HCT116 (cell line): Measurements from ENCODE around the gene SEMA3F. TPM values are rescaled to one million over a fixed set of nuclear protein-coding genes. Genes with fewer than 3 reads are reported as not detected.

Experiments
- ATAC-seq: fragments of 200-7000 bp; cut with Tn5 transposase; 2 replicates; pipeline ENCODE4 v1.9.1; 2020; ENCODE audit warnings: mild to moderate bottlenecking, moderate library complexity
- BruUV-seq: library from RNA; stranded (reverse); fragments of 400-500 nt; replicated peaks from 2 replicates; lab custom pipeline; 2021; lab: Mats Ljungman, UMichigan
- CTCF ChIA-PET: fragments of 300-600 bp; sonication (Branson Sonifier 250); formaldehyde crosslinking; loops from one replicate; lab custom pipeline; 2021; ENCODE audit warnings: antibody characterized with exemption; lab: Charles Lee
- POLR2A ChIA-PET: fragments of 300-600, 350-600 bp; sonication (Branson Sonifier 250); formaldehyde crosslinking; loops from one replicate; lab custom pipeline; 2021; ENCODE audit warnings: antibody characterized with exemption; lab: Charles Lee
- RAD21 ChIA-PET, 2 experiments: fragments of 300-600 bp; sonication (Branson Sonifier 250); formaldehyde crosslinking; loops; one replicate each; lab custom pipeline; 2023; ENCODE audit warnings: low total read pairs in 2 of 2; ENCODE audit not compliant: uncharacterized antibody in 2 of 2, unreplicated experiment in 2 of 2, low non-redundant PET in 1 of 2; lab: Charles Lee
- DNase-seq: peaks from one replicate; pipeline ENCODE4 v3.0.0-alpha.2; 2010; ENCODE audit warnings: low read depth, low spot score
- H2AFZ ChIP-seq: fragments of 200-600 bp; shearing (Covaris generic), sonication (generic); 2 replicates; pipeline ENCODE4 v1.6.1; 2017; ENCODE audit warnings: low read depth, mixed run types, mixed read lengths, antibody characterized with exemption, low read length; ENCODE audit not compliant: poor library complexity, severe bottlenecking
- H3K27ac ChIP-seq: 2 replicates; pipeline ENCODE4 v1.5.1; 2012; ENCODE audit warnings: low read depth, low read length
- H3K27me3 ChIP-seq: fragments of 200-600 bp; sonication (generic); 2 replicates; pipeline ENCODE4 v1.6.1; 2016; ENCODE audit warnings: mixed run types, low read length, mixed read lengths; ENCODE audit not compliant: insufficient read depth
- H3K36me3 ChIP-seq, 2 experiments: fragments of 200-500 bp in 1 of 2; fragments of 200-600 bp in 1 of 2; sonication (Bioruptor generic) in 1 of 2; sonication (generic) in 1 of 2; 2 replicates each; pipeline versions ENCODE4 v1.5.1 to v1.6.1; 2014 to 2016; ENCODE audit warnings: low read length in 2 of 2, inconsistent platforms in 1 of 2, mixed read lengths in 1 of 2, mixed run types in 1 of 2; ENCODE audit not compliant: insufficient read depth in 2 of 2, control insufficient read depth in 1 of 2
- H3K4me1 ChIP-seq, 2 experiments: fragments of 200-600 bp in 1 of 2; sonication (generic) in 1 of 2; 2 replicates each; pipeline versions ENCODE4 v1.5.1 to v1.6.1; 2012 to 2017; ENCODE audit warnings: low read length in 2 of 2, inconsistent platforms in 1 of 2, mild to moderate bottlenecking in 1 of 2, mixed read lengths in 1 of 2, mixed run types in 1 of 2, moderate library complexity in 1 of 2; ENCODE audit not compliant: insufficient read depth in 2 of 2, control insufficient read depth in 1 of 2
- H3K4me2 ChIP-seq: fragments of 200-600 bp; sonication (generic); 2 replicates; pipeline ENCODE4 v1.6.1; 2017; ENCODE audit warnings: mixed run types, low read length, mixed read lengths
- H3K4me3 ChIP-seq, 2 experiments: fragments of 200-600 bp in 1 of 2; sonication (generic) in 1 of 2; replicated peaks in 1 of 2; 2 replicates each; pipeline ENCODE4 v1.5.1; 2011 to 2016; ENCODE audit warnings: low read length in 2 of 2, control low read depth in 1 of 2, low read depth in 1 of 2, mild to moderate bottlenecking in 1 of 2, mixed read lengths in 1 of 2, mixed run types in 1 of 2
- H3K79me2 ChIP-seq: fragments of 200-600 bp; sonication (generic); 2 replicates; pipeline ENCODE4 v1.6.1; 2017; ENCODE audit warnings: mild to moderate bottlenecking, mixed run types, low read length, moderate library complexity, mixed read lengths; ENCODE audit not compliant: insufficient read depth
- H3K9ac ChIP-seq: fragments of 200-600 bp; sonication (generic); 2 replicates; pipeline ENCODE4 v1.6.1; 2016; ENCODE audit warnings: low read length, mixed read lengths
- H3K9me2 ChIP-seq: fragments of 200-600 bp; sonication (generic), shearing (Covaris generic); 2 replicates; pipeline ENCODE4 v1.6.1; 2017; ENCODE audit warnings: mixed run types, mild to moderate bottlenecking, moderate library complexity; ENCODE audit not compliant: insufficient read depth
- H3K9me3 ChIP-seq, 2 experiments: fragments of 200-500 bp in 1 of 2; fragments of 200-600 bp in 1 of 2; sonication (Bioruptor generic) in 1 of 2; sonication (generic) in 1 of 2; 2 replicates each; pipeline ENCODE4 v1.6.1; 2014 to 2017; ENCODE audit warnings: low read length in 2 of 2, mixed read lengths in 2 of 2, inconsistent platforms in 1 of 2, low read depth in 1 of 2, mild to moderate bottlenecking in 1 of 2, mixed run types in 1 of 2, moderate library complexity in 1 of 2; ENCODE audit not compliant: control insufficient read depth in 1 of 2, insufficient read depth in 1 of 2
- H4K20me1 ChIP-seq: fragments of 200-600 bp; sonication (generic), shearing (Covaris generic); 2 replicates; pipeline ENCODE4 v1.6.1; 2017; ENCODE audit warnings: mixed run types, mild to moderate bottlenecking, moderate library complexity; ENCODE audit not compliant: insufficient read depth
- ATF3 ChIP-seq: IDR thresholded peaks from 2 replicates; pipeline ENCODE4 v1.6.1; 2012
- CBX3 ChIP-seq: IDR thresholded peaks from 2 replicates; pipeline ENCODE4 v1.6.1; 2012; ENCODE audit warnings: low read depth
- CEBPB ChIP-seq: IDR thresholded peaks from 2 replicates; pipeline ENCODE4 v1.6.1; 2012; ENCODE audit warnings: low read depth
- CTCF ChIP-seq, 3 experiments: fragments of 200-600 bp in 1 of 3; sonication (generic) in 1 of 3; IDR thresholded peaks in 2 of 3; conservative IDR thresholded peaks in 1 of 3; 2 replicates each; pipeline ENCODE4 v1.5.1; 2012 to 2017; ENCODE audit warnings: low read depth in 2 of 3, low read length in 2 of 3, antibody characterized with exemption in 1 of 3, borderline replicate concordance in 1 of 3, control low read depth in 1 of 3, mild to moderate bottlenecking in 1 of 3, mixed read lengths in 1 of 3, mixed run types in 1 of 3, moderate library complexity in 1 of 3; ENCODE audit not compliant: insufficient read depth in 1 of 3
- EZH2 ChIP-seq: fragments of 200-600 bp; sonication (generic); IDR thresholded peaks from 2 replicates; pipeline ENCODE4 v1.6.1; 2017; ENCODE audit warnings: antibody characterized with exemption, mixed run types
- EZH2phosphoT487 ChIP-seq: fragments of 200-600 bp; IDR thresholded peaks from 2 replicates; pipeline ENCODE4 v1.6.1; 2018; ENCODE audit warnings: antibody characterized with exemption, borderline replicate concordance
- FOSL1 ChIP-seq: IDR thresholded peaks from 2 replicates; pipeline ENCODE4 v1.6.1; 2012; ENCODE audit warnings: low read depth
- JUND ChIP-seq: IDR thresholded peaks from 2 replicates; pipeline ENCODE4 v1.6.1; 2012
- MAX ChIP-seq: IDR thresholded peaks from 2 replicates; pipeline ENCODE4 v1.6.1; 2012
- POLR2A ChIP-seq: IDR thresholded peaks from 2 replicates; pipeline ENCODE4 v1.7.0; 2011; ENCODE audit warnings: borderline replicate concordance; ENCODE audit not compliant: insufficient read depth, insufficient read length; ENCODE audit errors: extremely low read depth
- POLR2AphosphoS5 ChIP-seq: IDR thresholded peaks from 2 replicates; pipeline ENCODE4 v1.6.1; 2011; ENCODE audit warnings: mild to moderate bottlenecking, low read depth, low read length, moderate library complexity
- REST ChIP-seq: IDR thresholded peaks from 2 replicates; pipeline ENCODE4 v1.6.1; 2012; ENCODE audit warnings: low read depth
- SIN3A ChIP-seq: IDR thresholded peaks from 2 replicates; pipeline ENCODE4 v1.6.1; 2012; ENCODE audit warnings: low read depth
- SP1 ChIP-seq: IDR thresholded peaks from 2 replicates; pipeline ENCODE4 v1.6.1; 2012; ENCODE audit warnings: low read depth
- SRF ChIP-seq: IDR thresholded peaks from 2 replicates; pipeline ENCODE4 v1.6.1; 2012; ENCODE audit warnings: low read depth
- TCF7L2 ChIP-seq: IDR thresholded peaks from 2 replicates; pipeline ENCODE4 v1.7.0; 2011; ENCODE audit warnings: borderline replicate concordance, inconsistent platforms; ENCODE audit not compliant: insufficient read depth, insufficient read length; ENCODE audit errors: extremely low read depth
- ZBTB33 ChIP-seq: IDR thresholded peaks from 2 replicates; pipeline ENCODE4 v1.6.1; 2011; ENCODE audit warnings: mild to moderate bottlenecking, low read length, moderate library complexity; ENCODE audit not compliant: insufficient replicate concordance; ENCODE audit errors: extremely low read depth
- ZFX ChIP-seq: fragments of 450-650 bp; IDR thresholded peaks from 2 replicates; pipeline ENCODE4 v1.6.1; 2017
- ZNF274 ChIP-seq: fragments of 200-500 bp; sonication (Bioruptor generic); IDR thresholded peaks from 2 replicates; pipeline ENCODE4 v1.6.1; 2014; ENCODE audit warnings: mild to moderate bottlenecking, low read depth, low read length, inconsistent platforms
- intact Hi-C: fragments of 100-400 bp; cut with micrococcal nuclease; formaldehyde crosslinking; loops from 2 replicates; pipeline ENCODE4 v1.10.0; 2022
- total RNA-seq: library from RNA; stranded (reverse); gene quantifications from one replicate; pipeline ENCODE4 v1.2.1, GENCODE V29; 2021; ENCODE audit not compliant: unreplicated experiment

SEMA3F gene
- total RNA-seq, 1 experiment from 2014 or later: 15.7 TPM

- TF ChIP-seq ATF3: no peak
These were observed 24.6 kb downstream of the SEMA3F start (continued) for GRCh38 chr3:50179710-50180109.

- ATAC-seq (no peak), DNase-seq (no peak)
- H3K9ac ChIP-seq: no peak overlapping the region
- POLR2A ChIA-PET: interaction anchor here (0.6 kb wide), 1 partner anchor 638 kb away, joined by 3 read pairs; no protein-coding TSS in a partner anchor
- H3K36me3 ChIP-seq: no peaks in the 10 kb centered on the region; a peak in 1 of 4 replicates
- CTCF ChIA-PET: no interaction called here
- intact Hi-C loops: no loop called here
- RAD21 ChIA-PET: no interaction called here
- no peak overlapping the region for H3K4me3 ChIP-seq
- no peaks in the 10 kb centered on the region for H4K20me1 ChIP-seq
- no peaks in the 10 kb centered on the region for H3K9me2 ChIP-seq
- H3K79me2 ChIP-seq: no peaks in the 10 kb centered on the region
- H3K4me1 ChIP-seq: peaks cover 0 to 6% of the 10 kb centered on the region in 2 experiments; a peak in 1 of 4 replicates
- no peaks in the 10 kb centered on the region for H3K27me3 ChIP-seq
- no peak overlapping the region for H2AFZ ChIP-seq
- no peaks in the 10 kb centered on the region for H3K9me3 ChIP-seq
- BruUV-seq: no TSS peak
- no peak overlapping the region for H3K27ac ChIP-seq
- no peak overlapping the region for H3K4me2 ChIP-seq
- TF ChIP-seq EZH2 (no peak), SP1 (no peak), CTCF (IDR thresholded peaks at IDR 0.05 in 2 of 3, conservative IDR thresholded peaks at IDR 0.05 in 1 of 3; ENCODE audit: borderline replicate concordance in 1 of 3, insufficient read depth in 1 of 3, low read depth in 2 of 3, low read length in 2 of 3) (no peak), POLR2A (no peak), MAX (no peak), ZFX (no peak), CEBPB (no peak), POLR2AphosphoS5 (no peak), CBX3 (no peak), FOSL1 (no peak), EZH2phosphoT487 (no peak), JUND (no peak), SIN3A (no peak), REST (no peak), TCF7L2 (no peak), ZNF274 (no peak), SRF (no peak), ATF3 (no peak), ZBTB33 (no peak)
These were observed 26.9 kb downstream of the SEMA3F start for GRCh38 chr3:50181985-50182384.
